Measurements from ENCODE around the gene TMC3.
"Not testable (repeated sequence)": the region's sequence is repeated elsewhere in the genome, so short reads cannot be mapped to it uniquely, and the experiment has no call there.

The TMC3 gene

GRCh38 chr15:81351651-81352050, 22.4 kb downstream of the TMC3 start:
- no peak for DNase-seq (ENCODE audit: extremely low read depth, low read depth)
- no peak overlapping the region for H3K4me3 ChIP-seq (replicated peaks; ENCODE audit: low read depth, low read length)
- no peak for TF ChIP-seq CTCF (IDR thresholded peaks at IDR 0.05; ENCODE audit: low read depth, low read length, missing control alignments)

- no peak for DNase-seq (ENCODE audit: extremely low read depth, low read depth)
- no peak for TF ChIP-seq CTCF (IDR thresholded peaks at IDR 0.05; ENCODE audit: low read depth, low read length, missing control alignments)
- no peak overlapping the region for H3K4me3 ChIP-seq (replicated peaks; ENCODE audit: low read depth, low read length)
These were observed 24.7 kb downstream of the TMC3 start for GRCh38 chr15:81349271-81349670.

- not testable (repeated sequence) for H3K4me3 ChIP-seq (replicated peaks; ENCODE audit: low read depth, low read length); DNase-seq (ENCODE audit: extremely low read depth, low read depth)
These were observed 25.3 kb downstream of the TMC3 start for GRCh38 chr15:81348691-81349090.

- TF ChIP-seq CTCF (IDR thresholded peaks at IDR 0.05; ENCODE audit: low read depth, low read length, missing control alignments): no peak
- DNase-seq (ENCODE audit: extremely low read depth, low read depth): no peak
- no peak overlapping the region for H3K4me3 ChIP-seq (replicated peaks; ENCODE audit: low read depth, low read length)
These were observed 26.1 kb downstream of the TMC3 start for GRCh38 chr15:81347910-81348309.

GRCh38 chr15:81346611-81347010, 27.4 kb downstream of the TMC3 start:
- TF ChIP-seq CTCF (IDR thresholded peaks at IDR 0.05; ENCODE audit: low read depth, low read length, missing control alignments): no peak
- DNase-seq (ENCODE audit: extremely low read depth, low read depth): no peak

GRCh38 chr15:81343371-81343770, 30.6 kb downstream of the TMC3 start:
- no peak overlapping the region for H3K4me3 ChIP-seq (replicated peaks; ENCODE audit: low read depth, low read length)
- TF ChIP-seq CTCF (IDR thresholded peaks at IDR 0.05; ENCODE audit: low read depth, low read length, missing control alignments): no peak
- no peak for DNase-seq (ENCODE audit: extremely low read depth, low read depth)

More at GRCh38 chr15:81346611-81347010, 27.4 kb downstream of the TMC3 start:
- H3K4me3 ChIP-seq (replicated peaks; ENCODE audit: low read depth, low read length): no peak overlapping the region

- H3K4me3 ChIP-seq (replicated peaks; ENCODE audit: low read depth, low read length): no peak overlapping the region
- DNase-seq (ENCODE audit: extremely low read depth, low read depth): no peak
- TF ChIP-seq CTCF (IDR thresholded peaks at IDR 0.05; ENCODE audit: low read depth, low read length, missing control alignments): no peak
These were observed 32.7 kb downstream of the TMC3 start for GRCh38 chr15:81341351-81341750.
